Motor neuron (in vitro differentiated cells): ENCODE results near the gene DCDC1. TPM values are rescaled to one million over a fixed set of nuclear protein-coding genes. Genes with fewer than 3 reads are reported as not detected.

Source experiments
- ATAC-seq, 8 experiments: fragments of 200-7000 bp; cut with Tn5 transposase; replicated peaks in 6 of 8; 2 replicates each; pipeline ENCODE4 v1.8.0; 2021; ENCODE audit warnings: mild to moderate bottlenecking in 8 of 8, moderate library complexity in 8 of 8
- H3K27ac ChIP-seq, 2 donors: fragments of 250-450 bp; sonication (Bioruptor Pico); 2 replicates each; pipeline ENCODE4 v1.9.0; 2021; ENCODE audit warnings: antibody characterized with exemption in 2 of 2, mild to moderate bottlenecking in 2 of 2, moderate library complexity in 1 of 2
- H3K4me1 ChIP-seq, 2 donors: fragments of 250-450 bp; sonication (Bioruptor Pico); replicated peaks in 1 of 2; 2 replicates each; pipeline ENCODE4 v1.6.1; 2021; ENCODE audit warnings: antibody characterized with exemption in 2 of 2, mild to moderate bottlenecking in 2 of 2, moderate library complexity in 1 of 2
- H3K4me3 ChIP-seq, 5 donors: fragments of 250-450 bp; sonication (Bioruptor Pico); 2 replicates each; pipeline ENCODE4 v1.9.0; 2021; ENCODE audit warnings: antibody characterized with exemption in 5 of 5, mild to moderate bottlenecking in 5 of 5, moderate library complexity in 4 of 5
- WGBS, 10 experiments: fragments of 450-650 bp; shearing (Covaris generic); methylation state at CpG; one replicate each; pipeline ENCODE4 v1.0.0; 2022; 5-methylcytosine and 5-hydroxymethylcytosine counted together
- in situ Hi-C, 9 experiments: fragments of 400-800 bp; cut with MboI; loops; one replicate each; pipeline ENCODE4 v1.15.0; 2021; ENCODE audit warnings: low sequenced_read_pairs in 9 of 9, low pct_unique_long_range_greater_than_20kb in 2 of 9; ENCODE audit not compliant: unreplicated experiment in 9 of 9
- total RNA-seq, 8 experiments: library from RNA; unstranded; fragments of 300-600 nt; gene quantifications; 2 replicates each; pipeline versions ENCODE4 v1.2.3 to v1.2.4, GENCODE V29; 2022

DCDC1 gene
- total RNA-seq, 8 experiments from 2014 or later, result 0.25 to 14.6 (median 1.9) TPM

GRCh38 chr11:31150841-31151240, 218.7 kb downstream of the DCDC1 start:
- Histone ChIP-seq H3K4me1 (no peaks in the 10 kb centered on the region), H3K27ac (no peak overlapping the region), H3K4me3 (no peak overlapping the region)
- in situ Hi-C loops, result loop anchor here in 1 of 9 experiments (25.0 kb wide), 1 partner anchor 89 kb away; no protein-coding TSS in a partner anchor
- ATAC-seq, result no peak
- 2 to 98% (median 89%) methylated on average over 3 of the region's 3 CpGs for WGBS, 10 experiments

- Histone ChIP-seq H3K27ac (no peak overlapping the region), H3K4me1 (no peaks in the 10 kb centered on the region), H3K4me3 (no peak overlapping the region)
- ATAC-seq, result no peak
- in situ Hi-C loops, result loop anchor here in 1 of 9 experiments (25.0 kb wide), 1 partner anchor 88 kb away; no protein-coding TSS in a partner anchor
- 0 to 100% (median 77%) methylated on average over 1 to 2 of the region's 2 CpGs; no CpG with 5 or more reads in 2 of the 10 experiments for WGBS, 10 experiments
These were observed 219.5 kb downstream of the DCDC1 start for GRCh38 chr11:31150011-31150410.

GRCh38 chr11:31141789-31142188, 227.8 kb downstream of the DCDC1 start:
- no peak overlapping the region for H3K27ac ChIP-seq
- H3K4me3 ChIP-seq, result no peak overlapping the region
- peak in 5 of 8 experiments; percentile 98 to 100 (median 99) for ATAC-seq
- in situ Hi-C loops, result no loop called here
- H3K4me1 ChIP-seq, result peaks cover 3 to 5% of the 10 kb centered on the region in 2 donors
- 0 to 64% (median 0%) methylated on average over 1 to 6 of the region's 6 CpGs for WGBS, 10 experiments

- H3K4me1 ChIP-seq, result peaks cover 3 to 5% of the 10 kb centered on the region in 2 donors
- H3K4me3 ChIP-seq, result no peak overlapping the region
- no peak for ATAC-seq
- in situ Hi-C loops, result no loop called here
- no peak overlapping the region for H3K27ac ChIP-seq
- WGBS, 10 experiments, result 0 to 90% (median 74%) methylated on average over 1 to 4 of the region's 4 CpGs; no CpG with 5 or more reads in 1 of the 10 experiments
These were observed 230.1 kb downstream of the DCDC1 start for GRCh38 chr11:31139479-31139878.

- no peak overlapping the region for H3K27ac ChIP-seq
- in situ Hi-C loops, result no loop called here
- H3K4me3 ChIP-seq, result peak overlapping the region in 1 of 5 donors; percentile 0
- peak in 5 of 8 experiments; percentile 39 to 90 (median 84) for ATAC-seq
- 0 to 25% (median 12%) methylated on average over 3 to 6 of the region's 6 CpGs; no CpG with 5 or more reads in 2 of the 10 experiments for WGBS, 10 experiments
- peaks cover 9 to 16% of the 10 kb centered on the region in 2 donors for H3K4me1 ChIP-seq
These were observed 236.8 kb downstream of the DCDC1 start for GRCh38 chr11:31132531-31133421.

GRCh38 chr11:31131760-31132159, 237.8 kb downstream of the DCDC1 start:
- WGBS, 10 experiments, result 0 to 91% (median 0%) methylated on average over 1 of the region's 1 CpG; no CpG with 5 or more reads in 3 of the 10 experiments
- Histone ChIP-seq H3K27ac (no peak overlapping the region), H3K4me3 (no peak overlapping the region), H3K4me1 (peaks cover 9 to 16% of the 10 kb centered on the region in 2 donors)
- in situ Hi-C loops, result no loop called here
- ATAC-seq, result no peak

- in situ Hi-C loops, result no loop called here
- Histone ChIP-seq H3K4me1 (peaks cover 0 to 2% of the 10 kb centered on the region in 2 donors), H3K4me3 (no peak overlapping the region), H3K27ac (no peak overlapping the region)
- no peak for ATAC-seq
- WGBS, 10 experiments, result 0 to 100% (median 60%) methylated on average over 1 to 3 of the region's 3 CpGs; no CpG with 5 or more reads in 3 of the 10 experiments
These were observed 242.2 kb downstream of the DCDC1 start for GRCh38 chr11:31127290-31127689.

GRCh38 chr11:31120428-31120827, 249.1 kb downstream of the DCDC1 start:
- ATAC-seq, result no peak
- Histone ChIP-seq H3K4me3 (no peak overlapping the region), H3K4me1 (no peaks in the 10 kb centered on the region), H3K27ac (no peak overlapping the region)
- in situ Hi-C loops, result loop anchor here in 3 of 9 experiments (25.0 kb wide), 4 partner anchors 92 to 1167 kb away; no protein-coding TSS in a partner anchor
- whole genome bisulfite sequencing, 10 experiments, result 63 to 100% (median 86%) methylated on average over 1 of the region's 1 CpG; no CpG with 5 or more reads in 3 of the 10 experiments

GRCh38 chr11:31118566-31118965, 251.0 kb downstream of the DCDC1 start:
- ATAC-seq, result no peak
- Histone ChIP-seq H3K4me3 (no peak overlapping the region), H3K4me1 (no peaks in the 10 kb centered on the region), H3K27ac (no peak overlapping the region)
- 0 to 95% (median 83%) methylated on average over 1 to 6 of the region's 6 CpGs; no CpG with 5 or more reads in 2 of the 10 experiments for WGBS, 10 experiments
- in situ Hi-C loops, result loop anchor here in 4 of 9 experiments (10.0 to 25.0 kb wide), 5 partner anchors 94 to 1169 kb away; no protein-coding TSS in a partner anchor

- in situ Hi-C loops, result loop anchor here in 4 of 9 experiments (10.0 to 25.0 kb wide), 5 partner anchors 95 to 1170 kb away; no protein-coding TSS in a partner anchor
- ATAC-seq, result no peak
- Histone ChIP-seq H3K4me1 (no peaks in the 10 kb centered on the region), H3K4me3 (no peak overlapping the region), H3K27ac (no peak overlapping the region)
- 27 to 94% (median 80%) methylated on average over 1 to 2 of the region's 2 CpGs; no CpG with 5 or more reads in 3 of the 10 experiments for WGBS, 10 experiments
These were observed 252.5 kb downstream of the DCDC1 start for GRCh38 chr11:31117038-31117437.

GRCh38 chr11:31114442-31114841, 255.1 kb downstream of the DCDC1 start:
- no peak for ATAC-seq
- peaks cover 0 to 2% of the 10 kb centered on the region in 2 donors for H3K4me1 ChIP-seq
- in situ Hi-C loops, result loop anchor here in 4 of 9 experiments (10.0 to 25.0 kb wide), 5 partner anchors 98 to 1173 kb away; no protein-coding TSS in a partner anchor
- WGBS, 10 experiments, result 0 to 89% (median 80%) methylated on average over 1 to 2 of the region's 2 CpGs; no CpG with 5 or more reads in 1 of the 10 experiments
- H3K27ac ChIP-seq, result no peak overlapping the region
- H3K4me3 ChIP-seq, result no peak overlapping the region

GRCh38 chr11:31110830-31111229, 258.7 kb downstream of the DCDC1 start:
- Histone ChIP-seq H3K27ac (no peak overlapping the region), H3K4me3 (no peak overlapping the region), H3K4me1 (peaks cover 10 to 21% of the 10 kb centered on the region in 2 donors)
- in situ Hi-C loops, result loop anchor here in 4 of 9 experiments (10.0 to 25.0 kb wide), 5 partner anchors 101 to 1176 kb away; no protein-coding TSS in a partner anchor
- WGBS, 10 experiments, result 0 to 79% (median 45%) methylated on average over 1 to 4 of the region's 4 CpGs
- peak in 5 of 8 experiments; percentile 59 to 80 (median 68) for ATAC-seq

GRCh38 chr11:31109446-31109845, 260.1 kb downstream of the DCDC1 start:
- Histone ChIP-seq H3K27ac (no peak overlapping the region), H3K4me1 (peaks cover 10 to 24% of the 10 kb centered on the region in 2 donors), H3K4me3 (no peak overlapping the region)
- in situ Hi-C loops, result loop anchor here in 3 of 9 experiments (25.0 kb wide), 4 partner anchors 103 to 1178 kb away; no protein-coding TSS in a partner anchor
- ATAC-seq, result no peak
- 0 to 100% (median 52%) methylated on average over 1 to 3 of the region's 3 CpGs; no CpG with 5 or more reads in 3 of the 10 experiments for WGBS, 10 experiments
